Activated CD8-positive, alpha-beta memory T cell treated with anti-CD3 and anti-CD28 coated beads for 48 hours (primary cell): ENCODE results near the gene CDYL2.
"Not testable (repeated sequence)": the region's sequence is repeated elsewhere in the genome, so short reads cannot be mapped to it uniquely, and the experiment has no call there.

ENCODE experiments used
- DNase-seq, 3 experiments: peaks; one replicate each; pipeline ENCODE4 v3.0.0-alpha.2; 2020; ENCODE audit warnings: low read depth in 2 of 3, low spot score in 2 of 3

Gene CDYL2

DNA sequence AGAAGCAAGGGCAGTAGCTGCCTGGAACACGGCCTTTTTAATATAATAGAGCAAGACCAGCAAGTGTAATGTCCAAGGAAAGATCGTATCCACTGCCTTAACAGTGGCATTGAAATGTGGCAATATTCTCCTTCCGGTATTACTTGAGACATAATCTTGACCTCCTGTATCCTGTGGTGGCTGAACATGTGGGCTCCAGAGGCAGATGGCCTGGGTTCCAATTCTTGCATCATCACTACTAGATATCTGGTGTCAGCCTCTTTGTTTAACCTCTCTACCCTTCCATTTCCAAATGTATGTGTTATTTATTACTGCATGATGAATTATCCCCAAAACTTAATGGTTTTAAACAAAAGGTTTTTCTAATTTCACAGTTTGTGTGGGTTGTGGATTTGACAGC is 3.5 kb upstream of the CDYL2 start:
- no peak for DNase-seq

DNA sequence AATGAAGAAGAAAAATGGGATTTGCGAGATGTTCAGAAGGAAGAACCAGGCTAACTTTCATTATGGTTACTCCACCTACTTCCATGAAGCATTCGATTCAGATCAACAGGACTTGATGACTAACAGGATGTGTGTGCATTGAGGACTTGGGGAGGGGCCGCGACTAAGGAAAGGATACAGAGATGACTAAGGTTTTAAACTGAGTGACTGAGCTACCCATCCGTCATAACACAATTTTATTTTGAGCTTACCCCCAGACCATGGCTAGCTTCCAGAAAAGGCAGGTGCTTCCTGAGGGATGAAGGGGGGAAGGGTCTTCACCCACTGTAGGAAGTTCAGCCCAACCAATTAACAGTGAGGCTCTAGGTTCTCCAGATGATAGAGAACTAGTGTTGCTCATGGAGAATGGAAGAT is 2.5 kb upstream of the CDYL2 start:
- peak in 1 of 3 experiments; percentile 1 for DNase-seq

DNA sequence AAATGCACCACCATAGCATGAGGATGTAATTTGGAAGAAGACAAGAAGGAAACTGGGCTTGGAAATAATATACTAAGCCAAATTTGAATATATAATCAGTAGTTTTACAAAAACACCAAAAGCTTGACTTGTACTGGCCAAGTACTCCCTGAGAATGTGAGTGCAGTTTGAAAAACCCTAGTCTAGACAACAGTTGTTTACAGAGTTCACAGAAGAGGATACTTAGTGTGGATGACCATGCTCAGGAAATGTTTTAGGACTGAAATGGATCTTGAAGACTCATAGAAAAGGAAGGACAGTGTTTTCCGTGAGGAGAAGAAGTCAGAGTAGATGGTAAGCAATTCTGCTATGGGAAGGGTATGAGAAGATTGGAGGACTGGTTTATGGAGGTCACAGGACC is 1.9 kb upstream of the CDYL2 start:
- no peak for DNase-seq

DNA sequence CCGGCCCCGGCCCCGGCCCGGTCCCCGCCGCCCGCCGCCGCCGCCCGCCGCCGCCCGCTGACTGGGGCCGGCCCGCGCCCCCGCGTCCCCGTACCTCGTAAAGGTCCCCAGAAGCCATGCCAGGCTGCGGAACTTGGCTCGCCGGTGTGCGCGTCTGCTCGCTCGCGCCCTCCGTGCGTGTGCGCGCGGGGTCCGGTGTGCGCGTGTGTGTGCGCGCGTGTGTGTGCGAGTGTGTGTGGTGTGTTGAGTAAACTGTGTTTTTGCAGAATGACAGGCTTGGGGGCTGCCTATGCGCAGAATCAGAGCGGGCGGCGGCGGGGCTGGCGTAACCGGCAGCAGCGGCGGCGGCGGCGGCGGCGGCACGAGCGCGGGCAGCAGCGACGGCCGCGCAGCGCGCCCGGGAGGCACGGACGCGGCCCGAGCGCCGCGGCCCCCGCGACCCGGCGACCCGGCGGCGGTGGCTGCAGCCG is 307 bp downstream of the CDYL2 start:
- peak in 1 of 3 experiments; percentile 23 for DNase-seq

DNA sequence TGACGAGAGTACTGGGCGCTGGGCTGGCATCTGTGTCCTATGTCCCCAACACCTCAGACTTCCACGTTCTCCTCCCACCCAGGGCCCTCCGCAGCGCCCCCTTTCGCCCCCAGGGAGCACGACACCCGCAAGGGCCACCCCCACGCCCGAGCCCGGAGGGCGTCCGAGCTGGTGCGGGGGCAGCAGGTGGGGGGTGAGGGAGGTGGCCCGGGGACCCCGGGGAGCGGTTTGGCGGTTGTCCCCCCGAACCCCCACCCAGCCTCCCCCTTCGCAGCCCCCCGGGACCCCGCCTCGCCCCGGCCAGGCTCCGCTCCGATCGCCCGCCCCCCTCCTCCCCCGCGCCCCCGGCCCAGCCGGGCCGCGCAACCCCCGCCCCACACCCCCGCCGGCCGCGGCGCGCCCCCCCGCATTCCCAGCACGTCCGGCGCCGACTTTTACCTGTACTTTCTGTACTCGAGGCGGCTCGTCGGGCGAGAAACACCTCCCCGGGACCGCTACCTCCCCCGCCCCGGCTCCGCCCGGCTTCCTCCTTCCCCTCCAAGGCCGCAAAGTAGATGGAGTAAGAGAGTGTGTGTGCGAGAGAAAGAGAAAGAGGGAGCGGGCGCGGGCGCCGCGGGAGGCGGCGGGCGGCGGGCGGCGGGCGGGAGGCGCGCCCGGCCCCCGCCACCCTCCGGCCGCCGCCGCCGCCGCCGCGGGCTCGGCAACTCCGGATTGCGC is 901 bp downstream of the CDYL2 start:
- peak in 1 of 3 experiments; percentile 7 for DNase-seq

DNA sequence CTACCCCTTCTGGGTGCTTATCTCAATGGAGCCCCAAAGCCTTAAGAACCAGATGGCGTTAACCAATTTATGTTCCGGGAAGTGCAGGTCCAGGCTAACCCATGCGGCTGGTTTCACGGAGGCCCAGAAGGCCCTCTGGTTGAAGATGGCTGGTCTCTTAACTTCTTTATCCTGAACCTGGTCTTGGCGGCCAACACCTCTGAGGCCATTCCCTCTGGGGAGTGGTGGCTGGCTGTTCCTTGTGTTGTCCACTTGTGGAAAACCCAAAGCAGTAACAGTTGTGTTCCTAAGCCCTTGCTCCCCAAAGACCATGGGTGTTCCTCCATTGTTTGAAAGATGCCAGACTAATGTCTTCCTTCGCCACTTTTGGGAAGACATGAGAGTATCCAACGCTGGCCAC is 1.5 kb downstream of the CDYL2 start:
- no peak for DNase-seq

DNA sequence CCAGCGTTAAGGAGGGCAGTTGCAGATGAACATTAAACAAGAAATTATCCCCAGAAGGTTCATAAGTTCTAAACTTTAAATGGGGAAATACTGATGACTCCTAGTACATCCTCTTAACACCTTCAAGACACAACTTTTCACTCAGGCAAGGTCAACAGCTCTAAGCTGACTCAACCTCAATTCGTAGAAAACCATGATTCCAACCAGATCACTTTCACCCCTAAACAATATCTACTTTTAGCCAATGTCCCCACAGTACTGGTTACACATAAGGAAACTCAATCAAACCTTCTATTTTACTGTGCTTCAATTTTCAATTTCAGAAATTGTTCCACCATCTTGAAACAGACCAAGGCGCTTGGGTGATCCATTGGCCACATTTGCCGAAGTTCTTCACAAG is 2.3 kb downstream of the CDYL2 start:
- DNase-seq: no peak

DNA sequence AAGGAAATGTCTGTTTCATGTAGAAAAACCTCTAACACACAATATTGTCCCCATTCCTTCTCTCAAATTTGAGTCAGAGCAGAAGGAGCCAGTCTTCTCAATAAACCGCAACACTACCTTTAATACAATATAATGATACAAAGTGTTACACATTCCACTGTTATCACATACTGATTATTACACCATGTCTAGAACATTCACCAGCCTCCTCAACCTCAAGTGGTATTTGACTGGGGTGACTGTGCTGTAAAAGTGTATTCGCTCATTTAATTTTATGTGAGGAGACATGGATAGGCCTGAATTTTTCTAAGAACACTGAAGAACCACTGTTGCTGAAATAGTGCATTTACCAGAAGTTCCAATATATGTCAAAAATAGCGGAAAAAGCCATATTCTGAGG is 10.3 kb downstream of the CDYL2 start:
- no peak for DNase-seq

DNA sequence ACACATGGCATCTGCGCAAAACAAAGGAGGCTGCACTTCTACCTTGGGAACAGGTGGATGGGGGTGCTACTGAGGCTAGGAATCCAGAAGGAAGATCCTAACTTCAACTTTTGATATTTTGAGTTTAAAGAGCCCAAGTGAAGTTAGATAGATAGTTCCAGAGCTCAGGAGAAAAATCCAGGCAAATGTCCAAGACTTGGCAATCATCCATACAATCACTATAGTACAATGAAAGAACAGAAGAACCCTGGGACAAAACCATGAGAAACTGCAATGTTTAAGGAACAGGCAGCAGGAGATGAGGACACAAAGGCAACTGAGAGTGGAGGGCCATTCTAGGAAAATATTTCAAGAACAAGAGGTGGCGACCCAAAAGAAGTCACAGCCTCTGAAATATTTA is 12.4 kb downstream of the CDYL2 start:
- no peak for DNase-seq

DNA sequence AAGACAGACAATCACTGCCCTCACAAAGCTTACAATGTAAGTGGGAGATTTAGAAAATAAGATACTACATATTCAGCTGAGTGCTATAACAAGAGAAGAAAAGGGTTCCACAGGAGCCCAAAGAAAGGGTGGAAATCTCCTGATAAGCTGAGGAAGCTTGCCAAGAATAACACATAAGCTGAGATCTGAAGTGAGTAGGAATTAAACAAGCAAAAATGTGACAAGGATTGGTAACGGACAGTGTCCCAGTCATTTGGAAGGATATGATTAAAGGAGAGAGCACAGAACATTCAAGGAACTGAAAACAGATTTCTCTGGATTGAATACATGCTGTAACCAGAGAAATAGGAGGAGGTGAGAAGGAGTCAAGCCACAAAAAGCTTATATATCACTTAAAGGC is 13.0 kb downstream of the CDYL2 start:
- no peak for DNase-seq

DNA sequence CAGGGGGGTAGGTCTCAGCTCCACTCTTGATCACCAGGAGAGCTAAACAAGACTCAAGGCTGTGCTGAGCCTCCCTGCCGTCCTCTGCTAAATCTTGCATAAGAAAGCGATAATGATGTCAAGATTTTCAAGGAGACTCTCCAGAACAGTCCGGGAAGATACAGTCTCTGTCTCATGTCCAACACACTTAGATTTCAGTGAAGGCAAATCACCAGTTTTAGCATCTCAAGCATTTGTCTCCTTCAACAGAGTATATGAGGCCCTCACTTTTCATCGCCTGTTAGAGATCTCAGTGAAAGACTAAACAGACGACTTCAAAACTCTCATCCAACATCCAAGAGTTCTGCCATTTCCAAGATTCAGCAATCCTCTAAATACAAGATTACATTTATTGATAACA is 13.6 kb downstream of the CDYL2 start:
- DNase-seq: no peak

DNA sequence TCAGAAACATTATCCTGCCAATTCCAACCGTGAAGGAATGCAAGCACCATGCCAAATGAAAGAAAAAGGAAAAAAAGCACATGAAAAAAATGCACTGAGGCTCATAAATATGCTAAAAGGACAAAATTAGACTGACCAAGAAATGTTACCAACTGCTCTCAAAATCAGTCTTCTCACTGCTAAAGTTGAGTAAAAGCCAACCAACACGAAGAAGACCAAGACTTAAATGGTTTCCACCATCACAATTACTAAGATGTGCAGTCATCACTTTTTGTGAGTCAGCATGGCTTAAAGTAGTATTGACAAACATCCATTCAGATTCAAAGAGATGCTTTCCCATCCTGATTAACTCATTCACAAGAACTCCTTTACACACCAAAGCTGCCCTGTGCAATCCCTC is 16.4 kb downstream of the CDYL2 start:
- no peak for DNase-seq

DNA sequence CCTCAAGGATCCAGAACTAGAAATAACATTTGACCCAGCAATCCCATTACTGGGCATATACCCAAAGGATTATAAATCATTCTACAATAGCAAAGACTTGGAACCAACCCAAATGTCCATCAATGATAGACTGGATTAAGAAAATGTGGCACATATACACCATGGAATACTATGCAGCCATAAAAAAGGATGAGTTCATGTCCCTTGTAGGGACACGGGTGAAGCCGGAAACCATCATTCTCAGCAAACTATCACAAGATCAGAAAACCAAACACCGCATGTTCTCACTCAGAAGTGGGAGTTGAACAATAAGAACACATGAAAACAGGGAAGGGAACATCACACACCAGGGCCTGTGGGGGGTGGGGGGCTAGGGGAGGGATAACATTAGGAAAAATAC is 17.8 kb downstream of the CDYL2 start:
- not testable (repeated sequence) for DNase-seq

DNA sequence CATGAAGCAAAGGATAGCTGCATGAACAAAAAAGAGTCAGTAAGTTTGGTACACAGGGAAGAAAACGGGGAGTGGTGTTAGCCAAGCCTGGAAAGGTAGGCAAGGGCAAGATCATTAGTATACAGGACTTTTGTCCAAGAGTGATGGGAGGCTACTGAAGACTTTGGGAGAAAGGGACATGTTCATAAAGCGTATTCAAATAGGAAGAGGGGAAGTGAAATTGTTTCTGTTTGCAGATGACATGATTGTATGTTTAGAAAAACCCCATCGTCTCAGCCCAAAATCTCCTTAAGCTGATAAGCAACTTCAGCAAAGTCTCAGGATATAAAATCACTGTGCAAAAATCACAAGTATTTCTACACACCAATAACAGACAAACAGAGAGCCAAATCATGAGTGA is 19.4 kb downstream of the CDYL2 start:
- DNase-seq: no peak

DNA sequence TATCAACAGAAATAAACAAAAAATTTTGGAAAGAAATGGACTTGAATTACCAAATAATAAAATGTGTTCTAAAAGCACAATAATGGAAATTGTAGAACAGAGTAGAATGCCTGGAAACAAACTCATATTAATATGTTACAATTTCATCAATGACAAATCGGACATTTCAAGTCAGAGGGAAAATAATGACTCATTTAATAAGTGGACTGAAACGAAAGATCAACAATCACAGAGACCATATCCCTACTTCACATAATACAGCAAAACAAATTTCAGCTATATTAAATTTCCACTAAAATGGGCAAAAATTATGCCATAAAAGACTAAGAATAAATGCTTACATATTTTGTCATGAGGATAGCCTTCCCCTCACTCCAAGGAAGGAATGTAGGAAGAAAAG is 25.7 kb downstream of the CDYL2 start:
- no peak for DNase-seq

DNA sequence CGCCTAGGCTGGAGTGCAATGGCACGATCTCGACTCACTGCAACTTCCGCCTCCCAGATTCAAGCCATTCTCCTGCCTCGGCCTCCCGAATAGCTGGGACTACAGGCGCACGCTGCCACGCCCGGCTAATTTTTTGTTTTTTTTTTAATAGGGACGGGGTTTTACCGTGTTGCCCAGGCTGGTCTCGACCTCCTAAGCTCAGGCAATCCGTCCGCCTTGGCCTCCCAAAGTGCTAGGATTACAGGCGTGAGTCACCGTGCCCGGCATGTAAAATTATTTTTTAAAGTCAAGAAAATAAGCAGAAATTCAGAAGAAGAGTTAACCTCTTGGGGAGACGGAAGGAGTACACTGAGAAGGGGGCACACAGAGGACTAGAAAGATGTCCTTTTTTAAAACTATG is 27.5 kb downstream of the CDYL2 start:
- no peak for DNase-seq

DNA sequence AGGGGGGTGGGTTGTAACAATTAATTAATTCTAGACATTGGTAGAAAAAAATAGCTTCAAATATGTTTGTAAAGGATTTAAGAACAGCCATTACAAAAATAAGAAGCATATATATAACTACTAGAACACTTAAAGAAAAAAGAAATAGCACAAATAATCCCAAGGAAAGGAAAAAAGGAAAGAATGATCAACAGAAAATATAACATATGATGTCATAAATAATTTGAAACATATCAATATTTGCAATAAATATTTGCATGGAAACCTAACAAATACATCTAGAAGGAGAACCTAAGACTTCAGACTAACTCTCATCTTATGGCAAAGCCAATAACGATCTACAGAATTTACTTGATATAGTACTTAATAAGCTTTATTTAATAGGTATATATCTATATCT is 28.9 kb downstream of the CDYL2 start:
- DNase-seq: no peak

DNA sequence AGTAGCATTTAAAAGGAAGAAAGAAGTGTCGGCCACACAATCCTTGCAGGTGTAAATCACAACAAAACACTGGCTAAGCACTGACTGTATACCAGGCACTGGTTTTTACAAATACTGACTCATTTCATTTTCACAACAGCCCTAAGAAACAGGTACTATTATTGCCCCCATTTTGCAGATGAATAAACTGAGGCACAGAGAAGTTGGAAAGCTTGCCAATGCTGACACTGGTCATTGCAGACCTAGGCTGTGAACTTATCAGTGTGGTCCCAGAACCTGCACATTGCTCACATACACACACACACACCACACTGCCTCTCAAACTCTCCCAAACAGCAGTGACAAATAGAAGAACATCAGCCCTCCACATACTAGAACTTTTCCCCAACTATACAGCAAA is 37.6 kb downstream of the CDYL2 start:
- DNase-seq: no peak

DNA sequence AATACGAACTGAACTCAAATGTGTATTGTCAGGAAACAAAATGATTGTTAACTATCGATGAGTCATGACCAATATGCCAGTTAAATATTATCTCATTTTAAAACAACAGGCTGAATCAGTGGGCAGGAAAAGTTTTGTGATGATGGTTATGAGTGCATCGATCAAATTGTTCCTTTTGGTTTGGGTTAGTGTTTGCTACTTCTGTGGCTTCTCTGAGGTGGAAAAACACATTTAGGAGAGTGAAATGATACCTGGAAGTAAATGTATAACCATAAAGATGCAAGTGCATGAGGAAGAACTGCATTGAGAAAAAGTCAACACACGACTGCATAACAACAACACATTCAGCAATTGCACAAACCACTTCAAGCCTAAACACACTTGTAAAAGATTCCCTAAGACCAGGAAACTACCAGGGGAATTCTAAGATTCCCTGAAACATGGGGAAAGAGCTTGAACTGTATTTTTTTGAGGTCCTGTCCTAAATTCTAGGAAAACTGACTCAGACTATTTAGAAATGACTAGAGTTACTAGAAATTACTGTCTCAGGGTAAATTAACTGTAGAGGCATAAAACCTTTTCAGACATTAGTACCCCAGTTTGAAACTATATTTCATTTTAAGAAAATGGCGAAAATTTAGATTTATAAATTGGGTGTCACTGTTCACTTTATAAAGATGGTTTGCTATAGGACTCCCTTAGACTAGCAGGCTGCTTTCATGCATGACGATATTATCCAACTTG is 44.8 kb downstream of the CDYL2 start:
- DNase-seq: no peak

DNA sequence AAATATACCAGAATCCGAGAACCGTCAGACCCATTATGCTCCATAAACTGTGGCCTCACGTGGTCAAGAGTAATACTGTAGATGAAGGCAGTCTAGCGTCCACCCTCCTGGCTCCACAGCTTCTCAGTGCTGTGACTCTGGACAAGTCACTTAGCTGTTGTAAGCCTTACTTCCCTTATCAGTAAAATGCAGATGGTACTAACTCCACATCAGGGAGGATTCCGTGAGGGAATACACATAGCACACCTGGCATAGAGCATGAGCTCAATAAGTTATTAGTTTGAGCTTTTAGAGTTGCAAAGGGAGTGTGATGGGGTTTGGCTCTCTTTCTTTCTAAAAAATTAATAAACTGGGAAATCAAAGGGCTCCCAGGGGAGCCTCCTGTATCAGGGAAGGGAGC is 49.9 kb downstream of the CDYL2 start:
- no peak for DNase-seq

DNA sequence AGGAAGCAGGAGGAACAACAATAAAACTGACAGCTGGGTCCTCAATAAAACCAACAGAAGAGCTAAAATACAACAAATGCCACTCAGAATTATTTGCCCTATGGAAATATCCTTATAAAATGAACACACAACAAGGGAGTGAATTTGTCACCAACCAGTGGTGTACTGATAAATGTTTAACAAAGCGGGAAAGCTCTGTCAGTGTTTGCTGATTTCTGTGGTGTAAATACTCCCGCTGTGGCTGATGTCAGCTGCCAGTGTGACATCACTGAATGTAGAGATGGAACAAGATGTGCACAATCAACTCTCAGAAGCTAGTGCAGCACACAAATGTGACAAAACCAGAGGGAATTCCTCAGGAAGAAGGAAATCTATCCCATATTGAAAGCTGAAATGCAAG is 51.9 kb downstream of the CDYL2 start:
- DNase-seq: no peak

DNA sequence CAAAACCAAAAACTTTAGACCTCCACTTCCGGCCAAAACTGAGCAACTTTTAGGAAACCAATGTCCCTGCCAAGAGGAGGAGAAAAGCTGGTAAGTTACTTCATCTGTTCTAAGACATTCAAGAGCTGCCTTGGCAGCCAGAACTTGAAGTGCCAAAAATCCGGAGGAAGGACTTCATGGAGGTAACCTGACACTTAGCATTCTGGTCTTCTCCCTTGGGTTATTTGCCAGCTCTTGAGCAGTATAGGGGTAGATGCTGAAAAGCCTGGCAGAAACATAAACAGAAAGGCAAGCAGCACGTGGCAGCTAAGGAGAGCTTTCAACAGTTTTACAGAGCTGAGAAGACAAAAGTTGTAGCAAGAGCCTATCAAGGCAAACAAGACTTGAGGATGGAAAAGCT is 53.2 kb downstream of the CDYL2 start:
- no peak for DNase-seq

DNA sequence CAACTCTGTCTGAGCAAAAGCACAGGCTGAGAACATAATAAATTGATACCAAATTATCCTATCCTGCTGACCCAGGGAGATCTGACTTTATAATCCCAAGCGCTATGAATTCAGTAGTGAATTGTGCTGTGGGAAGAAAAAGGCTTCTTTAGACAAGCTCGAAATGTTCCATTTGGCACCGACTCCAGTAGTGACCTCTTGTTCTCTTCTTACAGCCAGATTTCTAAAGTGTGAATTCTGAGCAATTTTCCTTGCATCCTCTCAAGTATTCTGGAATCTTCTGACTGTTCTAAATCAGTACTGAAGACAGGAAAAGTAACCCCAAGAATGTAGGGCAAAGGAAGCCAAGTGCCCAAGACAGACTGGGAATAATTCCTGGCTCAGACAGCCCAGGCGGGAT is 58.2 kb downstream of the CDYL2 start:
- DNase-seq: no peak
